DND-41 (cell line): ENCODE data around the gene RNF114.

ENCODE experiments used
- EZH2 ChIP-seq: IDR thresholded peaks from 3 replicates; pipeline ENCODE4 v1.6.1; 2012; ENCODE audit warnings: borderline replicate concordance, low read depth, mild to moderate bottlenecking, moderate library complexity, low read length, inconsistent platforms; ENCODE audit not compliant: severe bottlenecking
- TF ChIP-seq, protein P1 (sequence below): IDR thresholded peaks from 2 replicates; pipeline ENCODE4 v1.5.1; 2012; ENCODE audit warnings: borderline replicate concordance, low read length, moderate library complexity, mild to moderate bottlenecking; ENCODE audit not compliant: poor library complexity, severe bottlenecking; ENCODE audit errors: extremely low read depth

DNA sequence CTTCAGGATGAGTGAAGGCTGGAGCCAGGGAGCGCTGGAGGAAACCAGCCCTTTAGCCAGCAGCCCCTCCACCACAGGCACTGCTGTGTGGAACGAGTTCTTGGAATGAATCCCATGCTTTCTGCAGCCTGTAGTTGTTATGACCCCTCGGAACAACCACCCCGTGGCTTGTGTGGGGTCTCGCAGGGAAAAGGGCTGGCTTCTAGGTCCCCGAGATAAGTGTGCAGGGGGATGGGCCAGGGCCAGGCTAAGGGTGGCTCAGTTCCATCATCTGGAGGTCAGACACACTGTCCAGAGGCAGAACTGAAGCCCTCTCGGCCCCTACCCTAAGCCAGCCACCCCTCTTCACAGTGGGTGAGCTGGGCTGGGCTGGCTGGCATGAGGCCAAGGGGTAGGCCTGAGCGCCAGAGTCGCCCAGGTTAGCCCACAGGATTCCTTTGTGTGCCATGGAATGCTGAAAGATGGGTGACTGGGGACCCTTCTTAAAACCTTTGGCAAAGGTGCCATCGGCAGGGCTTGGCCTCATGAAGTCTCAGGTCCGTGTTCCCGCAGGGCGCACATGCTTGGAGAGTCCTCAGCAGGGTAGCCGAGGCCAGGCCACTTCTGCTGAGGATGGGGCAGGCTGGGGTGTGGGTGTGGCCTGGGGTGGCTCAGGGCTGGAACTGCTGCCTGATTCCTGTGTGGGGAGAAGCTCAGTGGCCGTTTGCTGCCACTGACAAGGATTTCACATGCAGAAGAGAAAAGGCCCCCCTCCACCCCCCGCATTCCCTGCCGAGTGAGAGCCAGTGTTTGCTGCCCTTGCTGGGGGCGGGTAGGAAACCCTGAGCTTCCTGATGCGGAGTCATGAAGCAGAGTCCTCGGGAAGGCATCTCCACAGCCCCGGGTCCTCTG lies 45.5 kb upstream of the RNF114 start:
- TF ChIP-seq, protein P1, sequence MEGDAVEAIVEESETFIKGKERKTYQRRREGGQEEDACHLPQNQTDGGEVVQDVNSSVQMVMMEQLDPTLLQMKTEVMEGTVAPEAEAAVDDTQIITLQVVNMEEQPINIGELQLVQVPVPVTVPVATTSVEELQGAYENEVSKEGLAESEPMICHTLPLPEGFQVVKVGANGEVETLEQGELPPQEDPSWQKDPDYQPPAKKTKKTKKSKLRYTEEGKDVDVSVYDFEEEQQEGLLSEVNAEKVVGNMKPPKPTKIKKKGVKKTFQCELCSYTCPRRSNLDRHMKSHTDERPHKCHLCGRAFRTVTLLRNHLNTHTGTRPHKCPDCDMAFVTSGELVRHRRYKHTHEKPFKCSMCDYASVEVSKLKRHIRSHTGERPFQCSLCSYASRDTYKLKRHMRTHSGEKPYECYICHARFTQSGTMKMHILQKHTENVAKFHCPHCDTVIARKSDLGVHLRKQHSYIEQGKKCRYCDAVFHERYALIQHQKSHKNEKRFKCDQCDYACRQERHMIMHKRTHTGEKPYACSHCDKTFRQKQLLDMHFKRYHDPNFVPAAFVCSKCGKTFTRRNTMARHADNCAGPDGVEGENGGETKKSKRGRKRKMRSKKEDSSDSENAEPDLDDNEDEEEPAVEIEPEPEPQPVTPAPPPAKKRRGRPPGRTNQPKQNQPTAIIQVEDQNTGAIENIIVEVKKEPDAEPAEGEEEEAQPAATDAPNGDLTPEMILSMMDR = no peak
- TF ChIP-seq EZH2 = no peak
